ENCODE results near the gene FEM1B. TPM values are rescaled to one million over a fixed set of nuclear protein-coding genes. Genes with fewer than 3 reads are reported as not detected.
A peak's percentile ranks its signal among the peaks of the same experiment; 100 is the strongest.

Gene FEM1B
- total and polyA plus RNA-seq, 12 donors = 10.5 to 101 (median 66.9) TPM

DNA sequence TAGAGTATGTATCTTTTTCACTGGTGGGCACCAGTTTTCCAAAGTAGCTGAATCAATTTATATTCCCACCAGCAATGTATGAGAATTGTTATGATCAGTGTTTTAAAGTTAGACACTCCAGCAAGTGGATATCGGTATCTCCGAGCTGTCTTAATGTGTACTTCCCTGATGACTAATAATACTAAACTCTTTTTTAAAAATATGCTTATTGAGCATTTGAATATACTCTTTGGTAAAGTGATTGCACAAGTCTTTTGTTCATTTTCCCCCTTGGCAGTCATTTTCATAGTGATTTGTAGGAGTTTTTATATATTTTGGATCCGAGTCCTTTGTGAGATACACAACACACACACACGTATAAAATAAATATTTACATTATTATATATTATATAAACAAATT lies 12.5 kb upstream of the FEM1B start:
- 87 to 88% methylated on average over 4 of the region's 4 CpGs for WGBS, 2 donors
- DNase-seq (no peak), ATAC-seq (no peak)
- TF ChIP-seq, protein P1, sequence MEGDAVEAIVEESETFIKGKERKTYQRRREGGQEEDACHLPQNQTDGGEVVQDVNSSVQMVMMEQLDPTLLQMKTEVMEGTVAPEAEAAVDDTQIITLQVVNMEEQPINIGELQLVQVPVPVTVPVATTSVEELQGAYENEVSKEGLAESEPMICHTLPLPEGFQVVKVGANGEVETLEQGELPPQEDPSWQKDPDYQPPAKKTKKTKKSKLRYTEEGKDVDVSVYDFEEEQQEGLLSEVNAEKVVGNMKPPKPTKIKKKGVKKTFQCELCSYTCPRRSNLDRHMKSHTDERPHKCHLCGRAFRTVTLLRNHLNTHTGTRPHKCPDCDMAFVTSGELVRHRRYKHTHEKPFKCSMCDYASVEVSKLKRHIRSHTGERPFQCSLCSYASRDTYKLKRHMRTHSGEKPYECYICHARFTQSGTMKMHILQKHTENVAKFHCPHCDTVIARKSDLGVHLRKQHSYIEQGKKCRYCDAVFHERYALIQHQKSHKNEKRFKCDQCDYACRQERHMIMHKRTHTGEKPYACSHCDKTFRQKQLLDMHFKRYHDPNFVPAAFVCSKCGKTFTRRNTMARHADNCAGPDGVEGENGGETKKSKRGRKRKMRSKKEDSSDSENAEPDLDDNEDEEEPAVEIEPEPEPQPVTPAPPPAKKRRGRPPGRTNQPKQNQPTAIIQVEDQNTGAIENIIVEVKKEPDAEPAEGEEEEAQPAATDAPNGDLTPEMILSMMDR (IDR thresholded peaks at IDR 0.05) = no peak
- no peak overlapping the region for H3K27ac ChIP-seq
- H3K36me3 ChIP-seq = no peaks in the 10 kb centered on the region
- H3K27me3 ChIP-seq = peaks cover 0 to 51% (median 0%) of the 10 kb centered on the region in 7 donors
- H3K4me3 ChIP-seq = no peak overlapping the region
- H3K9me3 ChIP-seq = no peaks in the 10 kb centered on the region
- intact Hi-C loops (cut with DNase I) = no loop called here
- H3K4me1 ChIP-seq = no peaks in the 10 kb centered on the region

DNA sequence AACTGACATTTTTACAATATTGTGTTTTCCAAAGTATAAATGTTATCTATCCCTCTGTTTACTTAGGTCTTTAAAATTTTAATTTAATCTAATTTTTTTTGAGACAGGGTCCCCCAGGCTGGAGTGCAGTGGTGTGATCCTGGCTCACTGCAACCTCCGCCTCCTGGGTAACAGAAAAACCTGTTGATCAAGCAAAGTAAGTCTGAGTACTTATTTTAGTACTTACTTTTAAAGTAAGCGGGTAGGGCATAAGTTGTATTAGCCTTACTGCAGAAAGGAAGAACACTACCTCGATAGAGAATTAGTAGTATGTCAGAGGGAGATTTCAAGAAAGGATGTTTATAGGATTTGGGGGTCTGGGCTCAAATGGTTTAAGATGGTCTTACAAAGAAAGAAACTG lies 11.9 kb upstream of the FEM1B start:
- H3K4me3 ChIP-seq = no peak overlapping the region
- WGBS, 2 donors = 88 to 91% methylated on average over 3 of the region's 3 CpGs

GRCh38 chr15:68268405-68268804 lies 9.1 kb upstream of the FEM1B start:
- no peak overlapping the region for H3K27ac ChIP-seq
- TF ChIP-seq, protein P1 (IDR thresholded peaks at IDR 0.05) = no peak
- H3K4me1 ChIP-seq = peaks cover 4 to 24% (median 12%) of the 10 kb centered on the region in 9 donors
- no peak for ATAC-seq
- no peaks in the 10 kb centered on the region for H3K36me3 ChIP-seq
- no peak overlapping the region for H3K4me3 ChIP-seq
- WGBS, 2 donors = 26 to 32% methylated on average over 3 of the region's 3 CpGs
- H3K27me3 ChIP-seq = peaks cover 0 to 43% (median 0%) of the 10 kb centered on the region in 7 donors
- H3K9me3 ChIP-seq = no peaks in the 10 kb centered on the region
- intact Hi-C loops (cut with DNase I) = no loop called here
- DNase-seq = no peak

More for the DNA sequence above, 11.9 kb upstream of the FEM1B start:
- intact Hi-C loops (cut with DNase I) = no loop called here
- Histone ChIP-seq H3K9me3 (no peaks in the 10 kb centered on the region), H3K27me3 (peaks cover 0 to 51% (median 0%) of the 10 kb centered on the region in 7 donors), H3K36me3 (no peaks in the 10 kb centered on the region), H3K27ac (no peak overlapping the region), H3K4me1 (no peaks in the 10 kb centered on the region)
- DNase-seq (no peak), ATAC-seq (no peak)
- TF ChIP-seq, protein P1 (IDR thresholded peaks at IDR 0.05) = no peak

- TF ChIP-seq, protein P1 (IDR thresholded peaks at IDR 0.05) = no peak
- Histone ChIP-seq H3K9me3 (no peaks in the 10 kb centered on the region), H3K36me3 (no peaks in the 10 kb centered on the region), H3K4me1 (peaks cover 4 to 57% (median 28%) of the 10 kb centered on the region in 9 donors), H3K4me3 (no peak overlapping the region), H3K27ac (peak overlapping the region in 9 of 10 donors; percentile 18 to 99 (median 73)), H3K27me3 (peaks cover 0 to 18% (median 0%) of the 10 kb centered on the region in 7 donors)
- intact Hi-C loops (cut with DNase I) = no loop called here
- ATAC-seq = peak; percentile 8 to 71 (median 48)
- peak in 1 of 2 donors; percentile 17 for DNase-seq
- WGBS, 2 donors = 46 to 52% methylated on average over 11 of the region's 11 CpGs
Measured at GRCh38 chr15:68271854-68272471, 5.6 kb upstream of the FEM1B start.

Data from heart right ventricle (tissue), 16 donors.